Measurements from ENCODE around the gene OR52A1. TPM values are rescaled to one million over a fixed set of nuclear protein-coding genes. Genes with fewer than 3 reads are reported as not detected.

OR52A1 gene
- total and polyA plus RNA-seq, 2 of the 8 experiments (the other 6 are each of a cell fraction or from before 2014, with no cell fraction given), result 5.9 to 12.2 TPM

GRCh38 chr11:5103066-5103465 is 51.5 kb downstream of the OR52A1 start:
- CTCF ChIA-PET (ENCODE audit: partially characterized antibody), result no interaction called here

More at GRCh38 chr11:5103066-5103465, 51.5 kb downstream of the OR52A1 start:
- no peak overlapping the region for H2BK12ac ChIP-seq (ENCODE audit: low read depth, low read length)
- no peak overlapping the region for H3K18ac ChIP-seq (ENCODE audit: extremely low read depth, low read length)
- H3K79me2 ChIP-seq (ENCODE audit: control insufficient read depth in 1 of 2, insufficient read depth in 2 of 2, low read length in 2 of 2), result no peaks in the 10 kb centered on the region
- no peak overlapping the region for H3K56ac ChIP-seq (replicated peaks; ENCODE audit: insufficient read length, low read depth, low read length)
- H3K27me3 ChIP-seq (replicated peaks in 1 of 4; ENCODE audit: control insufficient read depth in 3 of 4, extremely low read depth in 1 of 4, insufficient read depth in 3 of 4, low read length in 3 of 4), result no peaks in the 10 kb centered on the region
- no peaks in the 10 kb centered on the region for H4K20me1 ChIP-seq (replicated peaks in 1 of 2; ENCODE audit: control insufficient read depth in 1 of 2, insufficient read depth in 2 of 2, low read length in 2 of 2)
- H4K5ac ChIP-seq (ENCODE audit: insufficient read length, low read depth, low read length), result no peak overlapping the region
- H2BK20ac ChIP-seq (ENCODE audit: low read length), result no peak overlapping the region
- H4K8ac ChIP-seq (ENCODE audit: extremely low read depth, insufficient read depth, low read length), result no peak overlapping the region
- no peak for TF ChIP-seq EGR1 (IDR thresholded peaks at IDR 0.05; ENCODE audit: borderline replicate concordance, low read depth, low read length)
- no peak for TF ChIP-seq TBP (IDR thresholded peaks at IDR 0.05; ENCODE audit: low read depth, low read length)
- TF ChIP-seq CHD2 (IDR thresholded peaks at IDR 0.05; ENCODE audit: low read length), result no peak
- no peak for TF ChIP-seq TEAD4 (IDR thresholded peaks at IDR 0.05; ENCODE audit: low read depth, low read length)
- no peak for TF ChIP-seq NRF1 (IDR thresholded peaks at IDR 0.05; ENCODE audit: low read depth, low read length)
- no peak for TF ChIP-seq TAF7 (optimal IDR thresholded peaks at IDR 0.05; ENCODE audit: borderline replicate concordance, low read depth, low read length)
- TF ChIP-seq EZH2 (IDR thresholded peaks at IDR 0.05; ENCODE audit: low read depth, low read length, severe bottlenecking), result no peak
- no peak for TF ChIP-seq GTF2F1 (IDR thresholded peaks at IDR 0.05; ENCODE audit: borderline replicate concordance, low read depth, low read length)
- no peak for TF ChIP-seq ATF2 (IDR thresholded peaks at IDR 0.05; ENCODE audit: low read length)
- TF ChIP-seq EP300 (IDR thresholded peaks at IDR 0.05; ENCODE audit: borderline replicate concordance in 1 of 2, low read depth in 2 of 2, low read length in 2 of 2), result no peak
- no peak for TF ChIP-seq TAF1 (IDR thresholded peaks at IDR 0.05; ENCODE audit: low read depth, low read length)
- no peak for TF ChIP-seq CHD1 (IDR thresholded peaks at IDR 0.05; ENCODE audit: low read depth, low read length)
- no peak for TF ChIP-seq POLR2A (IDR thresholded peaks at IDR 0.05; ENCODE audit: control extremely low read depth in 1 of 2, low read depth in 2 of 2, low read length in 2 of 2)
- H4K91ac ChIP-seq (replicated peaks; ENCODE audit: insufficient read length, low read length), result no peak overlapping the region
- H3K23ac ChIP-seq (ENCODE audit: insufficient read length), result no peak overlapping the region
- no peak overlapping the region for H2AFZ ChIP-seq (ENCODE audit: low read length)
- DNase-seq (ENCODE audit: low read depth in 1 of 2, low spot score in 2 of 2) (no peak), FAIRE-seq (no peak)
- H3K4me3 ChIP-seq (ENCODE audit: extremely low read depth in 1 of 4, insufficient read depth in 2 of 4, low read depth in 3 of 4, low read length in 4 of 4), result no peak overlapping the region
- no peak overlapping the region for H3K4me2 ChIP-seq (ENCODE audit: insufficient read depth in 1 of 2, low read depth in 2 of 2, low read length in 2 of 2)
- no peak overlapping the region for H3K4ac ChIP-seq (replicated peaks; ENCODE audit: insufficient read length, low read depth, low read length)
- H3K9ac ChIP-seq (replicated peaks in 1 of 4; ENCODE audit: extremely low read depth in 1 of 4, low read depth in 3 of 4, low read length in 3 of 4), result no peak overlapping the region
- no peak overlapping the region for H2BK15ac ChIP-seq (ENCODE audit: low read length)
- H2BK120ac ChIP-seq (replicated peaks; ENCODE audit: low read depth, low read length), result no peak overlapping the region
- POLR2A ChIA-PET (ENCODE audit: partially characterized antibody), result no interaction called here
- no peaks in the 10 kb centered on the region for H3K4me1 ChIP-seq (replicated peaks in 1 of 4; ENCODE audit: control insufficient read depth in 3 of 4, insufficient read depth in 4 of 4, low read length in 3 of 4)
- H3K14ac ChIP-seq (ENCODE audit: insufficient read length), result no peak overlapping the region
- no peak overlapping the region for H3K27ac ChIP-seq (ENCODE audit: low read depth, low read length)
- no peaks in the 10 kb centered on the region; the same call in 1 of the 2 replicates for H3K23me2 ChIP-seq (ENCODE audit: low read depth, low read length)
- H3K9me3 ChIP-seq (ENCODE audit: insufficient read depth in 2 of 2, low read depth in 1 of 2, low read length in 1 of 2), result no peaks in the 10 kb centered on the region
- no peak overlapping the region for H2BK5ac ChIP-seq (ENCODE audit: low read depth, low read length)
- H3K79me1 ChIP-seq (ENCODE audit: low read depth, low read length), result no peaks in the 10 kb centered on the region
- H2AK5ac ChIP-seq (ENCODE audit: low read depth, low read length), result no peak overlapping the region
- H3K36me3 ChIP-seq (ENCODE audit: control insufficient read depth in 2 of 4, insufficient read depth in 4 of 4, low read length in 3 of 4), result no peaks in the 10 kb centered on the region
